Measurements from ENCODE around the gene LRRC57. TPM values are rescaled to one million over a fixed set of nuclear protein-coding genes. Genes with fewer than 3 reads are reported as not detected.

The LRRC57 gene
- total RNA-seq, 1 experiment from 2014 or later: 8.6 TPM

- DNase-seq: no peak
- Histone ChIP-seq H3K36me3 (replicated peaks; ENCODE audit: control insufficient read depth, insufficient read depth, low read length) (no peaks in the 10 kb centered on the region), H3K4me3 (ENCODE audit: insufficient read depth, low read depth, low read length) (peak overlapping the region; percentile 92), H3K27me3 (ENCODE audit: control insufficient read depth, insufficient read depth, low read length) (no peaks in the 10 kb centered on the region)
These were observed 58.3 kb downstream of the LRRC57 start for GRCh38 chr15:42490291-42490670.

Other genes starting within 250 kb of the LRRC57 start
- gene CAPN3, start 189.3 kb downstream of the LRRC57 start, total RNA-seq (2014; rRNA removed; shearing (Covaris generic)): not detected in 2 replicates
- 21.8 and 29.2 TPM in 2 replicates for gene ZNF106, start 57.7 kb downstream of the LRRC57 start, total RNA-seq (2014; rRNA removed; shearing (Covaris generic))
- 56.6 and 62.0 TPM in 2 replicates for gene SNAP23, start 53.2 kb downstream of the LRRC57 start, total RNA-seq (2014; rRNA removed; shearing (Covaris generic))
- 20.5 and 28.0 TPM in 2 replicates for gene HAUS2, start within 50 bp of the LRRC57 start, total RNA-seq (2014; rRNA removed; shearing (Covaris generic))
- gene STARD9, start 26.8 kb upstream of the LRRC57 start, total RNA-seq (2014; rRNA removed; shearing (Covaris generic)): 1.4 and 2.8 TPM in 2 replicates
- 14.3 and 15.9 TPM in 2 replicates for gene CDAN1, start 188.3 kb upstream of the LRRC57 start, total RNA-seq (2014; rRNA removed; shearing (Covaris generic))